Naive thymus-derived CD4-positive, alpha-beta T cell (primary cell): ENCODE results near the gene FKBP14. TPM values are rescaled to one million over a fixed set of nuclear protein-coding genes. Genes with fewer than 3 reads are reported as not detected.

Source experiments
- ATAC-seq: fragments of 150-1000 bp; cut with Tn5 transposase; 2 replicates; pipeline ENCODE4 v1.10.0; 2021; ENCODE audit warnings: mild to moderate bottlenecking, moderate library complexity
- CTCF ChIA-PET: fragments of 350-600 bp; sonication (Branson Sonifier 250); formaldehyde crosslinking; loops from one replicate; lab custom pipeline; 2021; ENCODE audit warnings: antibody characterized with exemption; lab: Charles Lee
- POLR2A ChIA-PET: fragments of 350-600 bp; sonication (Branson Sonifier 250); formaldehyde crosslinking; loops from one replicate; lab custom pipeline; 2021; ENCODE audit warnings: antibody characterized with exemption, inconsistent platforms; lab: Charles Lee
- DNase-seq, 9 donors: peaks; one replicate each; pipeline versions ENCODE4 v3.0.0 to v3.0.0-alpha.2; 2020 to 2022; ENCODE audit warnings: mixed read lengths in 1 of 9
- H3K27ac ChIP-seq: one replicate; pipeline ENCODE4 v1.7.0; 2013; ENCODE audit warnings: mild to moderate bottlenecking, low read depth, low read length, moderate library complexity
- H3K27me3 ChIP-seq, 2 donors: one replicate each; pipeline ENCODE4 v1.7.0; 2013; ENCODE audit warnings: low read length in 2 of 2, mild to moderate bottlenecking in 2 of 2, moderate library complexity in 2 of 2; ENCODE audit not compliant: control insufficient read depth in 2 of 2, insufficient read depth in 2 of 2
- H3K36me3 ChIP-seq, 3 experiments: 1 replicate in 2 of 3; 2 replicates in 1 of 3; pipeline ENCODE4 v1.7.0; 2013; ENCODE audit warnings: low read length in 3 of 3, mild to moderate bottlenecking in 3 of 3, moderate library complexity in 1 of 3; ENCODE audit not compliant: insufficient read depth in 3 of 3, control insufficient read depth in 2 of 3
- H3K4me1 ChIP-seq, 2 donors: one replicate each; pipeline ENCODE4 v1.7.0; 2013; ENCODE audit warnings: low read length in 2 of 2, mild to moderate bottlenecking in 2 of 2, moderate library complexity in 1 of 2; ENCODE audit not compliant: control insufficient read depth in 2 of 2, insufficient read depth in 2 of 2
- H3K4me3 ChIP-seq: 2 replicates; pipeline ENCODE4 v1.7.0; 2013; ENCODE audit warnings: mild to moderate bottlenecking, low read length
- H3K9me3 ChIP-seq, 3 experiments: 1 replicate in 2 of 3; 2 replicates in 1 of 3; pipeline ENCODE4 v1.7.0; 2013; ENCODE audit warnings: low read length in 3 of 3; ENCODE audit not compliant: control insufficient read depth in 2 of 3
- H3K27ac Mint-ChIP-seq, 9 donors: one replicate each; pipeline ENCODE4 v1.8.0; 2020 to 2022; ENCODE audit warnings: mixed read lengths in 9 of 9, mild to moderate bottlenecking in 8 of 9, moderate library complexity in 5 of 9, inconsistent platforms in 2 of 9
- H3K27me3 Mint-ChIP-seq, 5 donors: one replicate each; pipeline ENCODE4 v1.8.0; 2021 to 2022; ENCODE audit warnings: mixed read lengths in 5 of 5, mild to moderate bottlenecking in 1 of 5
- H3K36me3 Mint-ChIP-seq, 5 donors: one replicate each; pipeline ENCODE4 v1.8.0; 2020 to 2022; ENCODE audit warnings: mixed read lengths in 5 of 5, mild to moderate bottlenecking in 3 of 5, inconsistent platforms in 1 of 5
- H3K4me1 Mint-ChIP-seq, 7 donors: one replicate each; pipeline ENCODE4 v1.8.0; 2020 to 2022; ENCODE audit warnings: mixed read lengths in 7 of 7, mild to moderate bottlenecking in 3 of 7, inconsistent platforms in 1 of 7
- H3K4me3 Mint-ChIP-seq, 10 donors: one replicate each; pipeline ENCODE4 v1.8.0; 2020 to 2022; ENCODE audit warnings: mild to moderate bottlenecking in 10 of 10, mixed read lengths in 10 of 10, moderate library complexity in 6 of 10, inconsistent platforms in 2 of 10
- H3K9me3 Mint-ChIP-seq, 11 donors: one replicate each; pipeline ENCODE4 v1.8.0; 2020 to 2022; ENCODE audit warnings: mixed read lengths in 11 of 11, mild to moderate bottlenecking in 4 of 11, inconsistent platforms in 1 of 11, moderate library complexity in 1 of 11
- intact Hi-C, 2 donors: fragments of 100-400 bp; cut with micrococcal nuclease; formaldehyde crosslinking; loops; one replicate each; pipeline ENCODE4 v1.15.1; 2023
- polyA plus RNA-seq, 2 donors: library from polyadenylated mRNA; unstranded; fragments of 300-500 nt; fragmentation: Illumina TruSeq; gene quantifications; one replicate each; pipeline ENCODE4 v1.2.3, GENCODE V29; 2021
- total RNA-seq, 6 experiments: library from RNA in 5 of 6; stranded (reverse) in 5 of 6; gene quantifications; 1 replicate in 5 of 6; 2 replicates in 1 of 6; pipeline ENCODE4 v1.2.3 and lab custom pipeline; 2021 to 2026

The FKBP14 gene
- total and polyA plus RNA-seq, 7 experiments from 2014 or later = 1.6 to 6.5 (median 5.1) TPM

DNA sequence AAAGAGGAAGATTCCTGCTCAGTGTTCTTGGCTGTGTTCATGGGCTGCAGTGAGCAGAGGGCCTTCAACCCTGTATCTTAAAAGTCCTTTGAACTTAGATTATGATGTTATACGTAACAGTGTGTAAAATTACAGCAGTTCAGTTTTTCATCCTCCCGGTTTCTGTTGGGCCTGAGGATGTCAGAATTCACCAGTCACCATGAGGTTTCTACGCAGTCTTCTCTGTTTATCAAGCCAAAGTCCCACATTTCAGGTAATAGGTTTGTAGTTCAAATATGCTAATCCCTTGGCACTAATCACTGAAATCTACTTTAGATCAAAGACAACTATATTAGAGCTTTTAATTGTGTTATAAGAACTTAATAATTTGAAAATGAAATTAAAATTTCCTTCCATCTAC, 26.6 kb upstream of the FKBP14 start:
- intact Hi-C loops = no loop called here

DNA sequence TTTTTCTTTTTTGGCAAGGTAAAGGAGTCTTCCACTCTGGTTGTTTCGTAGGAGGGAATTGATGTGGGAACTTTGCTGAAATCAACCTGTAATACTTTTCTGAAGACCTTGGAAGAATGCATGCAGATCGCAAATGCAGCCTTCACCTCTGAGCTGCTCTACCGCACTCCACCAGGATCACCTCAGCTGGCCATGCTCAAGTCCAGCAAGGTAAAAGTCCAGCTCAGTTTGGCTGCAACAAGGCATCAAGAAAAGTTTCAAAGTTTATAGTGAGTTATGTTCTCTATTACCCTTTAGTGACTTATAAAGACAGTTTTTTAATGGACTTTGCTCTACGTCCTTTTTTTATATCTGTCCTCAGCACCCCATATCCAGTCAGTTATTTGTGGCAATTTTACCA, 22.7 kb upstream of the FKBP14 start:
- H3K4me3 ChIP-seq = no peak overlapping the region
- H3K9me3 Mint-ChIP-seq = no peaks in the 10 kb centered on the region
- peaks cover 16 to 60% (median 33%) of the 10 kb centered on the region in 5 donors for H3K36me3 Mint-ChIP-seq
- ATAC-seq (no peak), DNase-seq (no peak)
- H3K27me3 Mint-ChIP-seq = no peaks in the 10 kb centered on the region
- no peak overlapping the region for H3K27ac Mint-ChIP-seq
- H3K4me1 Mint-ChIP-seq = no peaks in the 10 kb centered on the region
- H3K4me1 ChIP-seq = no peaks in the 10 kb centered on the region
- CTCF ChIA-PET = no interaction called here
- H3K4me3 Mint-ChIP-seq = no peak overlapping the region
- H3K9me3 ChIP-seq = no peaks in the 10 kb centered on the region
- H3K27ac ChIP-seq = no peak overlapping the region
- no peaks in the 10 kb centered on the region for H3K27me3 ChIP-seq
- intact Hi-C loops = no loop called here
- peaks cover 0 to 29% (median 0%) of the 10 kb centered on the region in 3 experiments for H3K36me3 ChIP-seq
- POLR2A ChIA-PET = no interaction called here

More for the DNA sequence above, 26.6 kb upstream of the FKBP14 start:
- Mint-ChIP-seq H3K27me3 (no peaks in the 10 kb centered on the region), H3K36me3 (peaks cover 16 to 49% (median 20%) of the 10 kb centered on the region in 5 donors), H3K27ac (no peak overlapping the region), H3K9me3 (no peaks in the 10 kb centered on the region), H3K4me1 (no peaks in the 10 kb centered on the region), H3K4me3 (no peak overlapping the region)
- ChIA-PET POLR2A (no interaction called here), CTCF (no interaction called here)
- no peak overlapping the region for H3K27ac ChIP-seq
- H3K4me3 ChIP-seq = no peak overlapping the region
- H3K4me1 ChIP-seq = no peaks in the 10 kb centered on the region
- H3K9me3 ChIP-seq = no peaks in the 10 kb centered on the region
- H3K36me3 ChIP-seq = peaks cover 0 to 11% (median 0%) of the 10 kb centered on the region in 3 experiments
- no peak for ATAC-seq
- no peaks in the 10 kb centered on the region for H3K27me3 ChIP-seq
- no peak for DNase-seq

DNA sequence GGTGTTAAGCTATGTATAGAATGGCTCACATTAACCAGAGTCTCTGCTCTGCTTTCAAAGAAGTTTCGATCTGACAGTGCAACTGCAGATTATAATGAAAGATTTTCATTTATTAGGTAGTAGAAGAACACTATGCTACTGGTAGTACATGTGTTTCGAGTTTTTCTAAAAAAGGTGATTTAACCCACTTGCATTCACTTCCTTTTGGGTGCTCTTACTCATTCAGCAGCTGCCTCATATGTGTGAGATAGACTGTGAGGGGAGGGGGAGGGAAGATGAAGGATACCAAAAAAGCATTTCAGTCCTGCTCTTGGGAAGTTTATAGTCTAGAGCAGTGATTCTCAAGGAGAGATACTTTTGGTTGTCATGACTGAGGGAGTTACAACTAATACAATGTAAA, 22.1 kb upstream of the FKBP14 start:
- Histone ChIP-seq H3K9me3 (no peaks in the 10 kb centered on the region), H3K4me3 (no peak overlapping the region), H3K27me3 (no peaks in the 10 kb centered on the region), H3K4me1 (no peaks in the 10 kb centered on the region), H3K27ac (no peak overlapping the region), H3K36me3 (peaks cover 0 to 29% (median 0%) of the 10 kb centered on the region in 3 experiments)
- ChIA-PET CTCF (interaction anchor here (0.7 kb wide), 1 partner anchor 13 kb away, joined by 3 read pairs; no protein-coding TSS in a partner anchor), POLR2A (no interaction called here)
- DNase-seq = no peak
- Mint-ChIP-seq H3K9me3 (no peaks in the 10 kb centered on the region), H3K4me1 (no peaks in the 10 kb centered on the region), H3K4me3 (no peak overlapping the region), H3K27ac (no peak overlapping the region), H3K27me3 (no peaks in the 10 kb centered on the region), H3K36me3 (peaks cover 16 to 57% (median 33%) of the 10 kb centered on the region in 5 donors)
- no peak for ATAC-seq
- intact Hi-C loops = no loop called here

DNA sequence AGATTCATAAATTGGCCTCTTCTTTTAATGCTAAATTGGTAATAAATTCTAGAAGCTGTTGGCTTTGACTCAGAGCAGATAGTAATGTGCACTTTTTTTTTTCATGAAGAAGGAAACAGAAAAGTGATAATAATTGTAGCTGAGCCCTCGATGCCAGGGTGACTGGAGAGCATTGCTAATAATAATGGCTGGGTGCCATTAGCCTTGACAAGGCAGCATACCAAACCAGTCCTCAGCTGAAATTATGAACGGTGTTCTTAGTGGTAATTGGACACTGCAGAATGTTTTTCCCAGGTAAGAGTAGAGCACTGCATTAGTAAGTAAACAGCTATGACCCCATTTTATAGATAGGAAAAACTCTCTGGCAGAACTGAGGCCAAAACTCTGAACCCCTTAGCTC, 20.6 kb upstream of the FKBP14 start:
- Mint-ChIP-seq H3K27ac (no peak overlapping the region), H3K36me3 (peaks cover 12 to 44% (median 31%) of the 10 kb centered on the region in 5 donors), H3K9me3 (no peaks in the 10 kb centered on the region), H3K4me3 (no peak overlapping the region), H3K4me1 (peaks cover 0 to 3% (median 0%) of the 10 kb centered on the region in 7 donors), H3K27me3 (no peaks in the 10 kb centered on the region)
- Histone ChIP-seq H3K4me3 (no peak overlapping the region), H3K27ac (no peak overlapping the region), H3K4me1 (no peaks in the 10 kb centered on the region), H3K9me3 (no peaks in the 10 kb centered on the region), H3K27me3 (no peaks in the 10 kb centered on the region), H3K36me3 (peaks cover 0 to 29% (median 0%) of the 10 kb centered on the region in 3 experiments)
- CTCF ChIA-PET = no interaction called here
- intact Hi-C loops = no loop called here
- ATAC-seq = no peak
- POLR2A ChIA-PET = no interaction called here
- no peak for DNase-seq

DNA sequence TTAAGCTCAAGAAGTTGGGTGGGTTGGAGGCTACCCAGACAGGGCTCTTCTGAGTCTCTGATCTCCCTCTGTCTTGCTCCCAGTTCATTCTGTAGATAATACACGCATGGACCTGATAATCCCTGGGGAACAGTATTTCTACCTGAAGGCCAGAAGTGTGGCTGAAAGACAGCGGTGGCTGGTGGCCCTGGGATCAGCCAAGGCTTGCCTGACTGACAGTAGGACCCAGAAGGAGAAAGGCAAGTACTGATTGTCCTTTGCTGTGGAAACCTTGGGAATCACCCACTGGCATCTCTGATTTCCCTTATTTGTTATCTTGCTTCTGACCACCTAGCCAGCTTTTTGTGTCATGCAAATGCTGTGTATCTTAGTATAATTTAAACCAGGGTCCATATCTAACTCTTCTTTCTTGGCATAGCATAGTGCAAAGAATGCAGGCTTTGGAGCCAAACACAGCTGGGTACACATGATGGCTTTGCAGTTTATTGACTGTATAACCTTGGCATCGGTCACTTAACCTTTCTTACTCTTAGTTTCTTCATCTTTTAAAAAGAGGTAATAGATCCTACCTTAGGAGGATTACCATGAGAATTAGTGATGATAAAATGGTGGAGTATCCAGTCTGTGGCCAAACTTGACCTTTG, 19.7 kb upstream of the FKBP14 start:
- Mint-ChIP-seq H3K4me3 (no peak overlapping the region), H3K4me1 (peaks cover 0 to 6% (median 3%) of the 10 kb centered on the region in 7 donors), H3K27me3 (no peaks in the 10 kb centered on the region), H3K9me3 (no peaks in the 10 kb centered on the region), H3K36me3 (peaks cover 14 to 46% (median 31%) of the 10 kb centered on the region in 5 donors), H3K27ac (no peak overlapping the region)
- Histone ChIP-seq H3K9me3 (no peaks in the 10 kb centered on the region), H3K4me3 (no peak overlapping the region), H3K4me1 (no peaks in the 10 kb centered on the region), H3K27me3 (no peaks in the 10 kb centered on the region), H3K27ac (no peak overlapping the region), H3K36me3 (peaks cover 0 to 29% (median 0%) of the 10 kb centered on the region in 3 experiments)
- POLR2A ChIA-PET = no interaction called here
- DNase-seq = no peak
- CTCF ChIA-PET = no interaction called here
- ATAC-seq = no peak
- intact Hi-C loops = no loop called here

DNA sequence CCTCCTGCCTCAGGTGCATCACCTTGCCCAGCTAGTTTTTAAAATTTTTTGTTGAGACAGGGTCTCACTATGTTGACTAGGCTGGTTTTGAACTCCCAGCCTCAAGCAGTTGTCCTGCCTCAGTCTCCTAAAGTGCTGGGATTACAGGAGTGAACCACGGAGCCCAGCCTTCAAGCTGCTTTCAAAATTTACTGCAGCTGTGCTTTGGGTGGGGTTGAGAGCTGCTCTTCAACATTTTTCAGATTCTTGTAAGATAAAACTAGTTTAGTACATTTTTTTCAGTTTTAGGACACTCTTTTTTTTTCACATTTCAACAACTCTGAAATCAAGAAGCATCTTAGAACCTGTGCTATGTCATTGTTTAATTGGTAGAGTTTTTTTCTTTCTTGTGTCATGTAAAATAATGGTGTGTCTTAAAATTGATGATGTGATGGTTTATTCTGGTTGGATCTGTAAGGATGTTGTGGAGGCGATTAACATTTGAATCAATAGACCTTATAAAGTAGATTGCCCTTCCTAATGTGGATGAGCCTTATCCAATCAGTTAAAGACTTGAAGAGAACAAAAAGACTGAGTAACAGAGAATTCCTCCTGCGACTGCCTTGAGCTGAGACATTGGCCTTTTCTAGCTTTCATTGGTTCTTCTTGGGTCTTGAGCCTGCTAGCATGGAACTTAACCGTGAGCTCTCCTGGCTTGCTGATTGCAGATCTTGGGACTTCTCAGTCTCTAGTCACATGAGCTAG, 15.2 kb upstream of the FKBP14 start:
- Mint-ChIP-seq H3K27ac (peak overlapping the region in 1 of 9 donors; percentile 39), H3K9me3 (no peaks in the 10 kb centered on the region), H3K4me3 (no peak overlapping the region), H3K27me3 (no peaks in the 10 kb centered on the region), H3K4me1 (peaks cover 7 to 35% (median 19%) of the 10 kb centered on the region in 7 donors), H3K36me3 (peaks cover 9 to 23% (median 14%) of the 10 kb centered on the region in 5 donors)
- POLR2A ChIA-PET = interaction anchor here (1.8 kb wide), 1 partner anchor 12 kb away, joined by 6 read pairs; no protein-coding TSS in a partner anchor
- no peaks in the 10 kb centered on the region for H3K9me3 ChIP-seq
- peaks cover 0 to 10% of the 10 kb centered on the region in 2 donors for H3K4me1 ChIP-seq
- no peak for DNase-seq
- ATAC-seq = no peak
- CTCF ChIA-PET = interaction anchor here (0.7 kb wide), 1 partner anchor 124 kb away, joined by 3 read pairs; no protein-coding TSS in a partner anchor
- H3K27ac ChIP-seq = no peak overlapping the region
- H3K36me3 ChIP-seq = peaks cover 0 to 12% (median 0%) of the 10 kb centered on the region in 3 experiments
- intact Hi-C loops = no loop called here
- H3K27me3 ChIP-seq = no peaks in the 10 kb centered on the region
- H3K4me3 ChIP-seq = no peak overlapping the region
